Hematopoietic multipotent progenitor cell treated with erythropoietin and hydrocortisone succinate and interleukin-3 and kit ligand, for 8 days (in vitro differentiated cells): Measurements from ENCODE around the gene DSCAML1.

Source experiments
- DNase-seq: peaks from one replicate; pipeline ENCODE4 v3.0.0-alpha.2; 2015

DSCAML1 gene

GRCh38 chr11:117385906-117386305 is 411.1 kb downstream of the DSCAML1 start:
- DNase-seq, result no peak

DNA sequence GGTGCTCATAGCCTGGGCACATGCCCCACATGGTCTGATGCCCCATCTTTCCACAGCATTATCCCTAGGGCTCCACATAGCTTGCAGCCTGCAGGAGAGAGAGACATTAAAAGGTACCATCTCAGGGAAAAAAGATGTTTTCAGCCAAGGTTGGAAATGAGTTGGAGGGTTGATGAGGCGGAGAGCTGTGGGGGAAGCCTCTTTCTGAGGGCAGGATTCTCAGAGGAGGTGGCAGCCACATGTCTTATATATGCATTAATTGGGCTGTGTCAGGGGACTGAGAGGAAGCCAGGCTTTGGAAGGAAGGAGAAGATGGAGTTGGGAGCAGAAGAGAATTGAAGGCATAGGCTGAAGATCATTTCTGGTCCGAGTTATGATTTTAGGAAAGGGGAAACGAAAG is 411.5 kb downstream of the DSCAML1 start:
- DNase-seq, result no peak

- DNase-seq, result no peak
These were observed 413.0 kb downstream of the DSCAML1 start for GRCh38 chr11:117384045-117384444.

- no peak for DNase-seq
These were observed 414.3 kb downstream of the DSCAML1 start for GRCh38 chr11:117382746-117383145.

DNA sequence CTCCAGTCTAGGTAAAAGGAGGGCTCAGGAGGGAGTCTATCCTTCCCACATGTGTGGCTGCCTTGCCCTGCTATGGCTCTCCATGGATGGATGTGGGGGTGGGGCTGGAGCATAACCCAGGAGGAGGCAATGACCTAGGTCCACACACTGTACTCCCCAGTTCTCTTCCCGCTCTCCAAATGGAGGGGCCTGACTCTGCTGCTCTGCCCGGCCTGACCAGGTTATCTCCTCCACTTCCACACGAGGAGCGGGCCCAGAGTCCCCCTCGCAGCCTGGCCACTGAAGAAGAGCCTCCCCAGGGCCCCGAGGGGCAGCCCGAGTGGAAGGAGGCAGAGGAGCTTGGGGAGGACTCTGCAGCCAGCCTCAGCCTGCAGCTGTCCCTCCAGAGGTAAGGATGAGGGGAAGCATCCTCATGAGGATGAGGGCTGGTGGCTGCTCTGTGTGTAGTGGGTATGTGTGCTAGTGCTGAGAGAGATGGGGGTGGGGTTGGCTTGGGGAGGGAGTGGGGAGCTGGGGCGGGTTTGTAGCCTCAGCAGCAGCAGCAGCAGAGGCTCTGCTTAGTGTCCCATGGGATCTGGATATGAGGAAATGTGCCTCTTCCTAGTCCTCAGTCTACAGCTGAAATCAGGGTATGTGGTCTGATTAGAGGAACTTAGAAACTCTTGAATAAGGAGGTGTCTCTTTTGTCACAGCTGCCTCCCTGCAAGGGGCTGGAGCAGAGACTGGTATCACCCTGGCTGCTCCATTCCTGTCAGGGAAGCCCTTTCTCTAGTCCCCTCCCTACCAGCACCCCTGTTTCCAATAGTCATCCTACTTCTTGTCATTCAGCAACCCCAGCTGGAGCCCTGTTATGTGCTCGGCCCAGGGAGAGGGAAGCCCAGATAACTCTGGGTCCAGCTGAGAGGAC is 415.3 kb downstream of the DSCAML1 start:
- no peak for DNase-seq

- no peak for DNase-seq
These were observed 416.3 kb downstream of the DSCAML1 start for GRCh38 chr11:117380676-117381075.

GRCh38 chr11:117378976-117379865 is 417.8 kb downstream of the DSCAML1 start:
- no peak for DNase-seq
